ENCODE measurements around the gene HAPLN3. TPM values are rescaled to one million over a fixed set of nuclear protein-coding genes. Genes with fewer than 3 reads are reported as not detected.

HAPLN3 gene
- polyA plus RNA-seq, 1 donor (not counting 4 experiments of a cell fraction or from before 2014, with no cell fraction given) = 1.4 TPM

DNA sequence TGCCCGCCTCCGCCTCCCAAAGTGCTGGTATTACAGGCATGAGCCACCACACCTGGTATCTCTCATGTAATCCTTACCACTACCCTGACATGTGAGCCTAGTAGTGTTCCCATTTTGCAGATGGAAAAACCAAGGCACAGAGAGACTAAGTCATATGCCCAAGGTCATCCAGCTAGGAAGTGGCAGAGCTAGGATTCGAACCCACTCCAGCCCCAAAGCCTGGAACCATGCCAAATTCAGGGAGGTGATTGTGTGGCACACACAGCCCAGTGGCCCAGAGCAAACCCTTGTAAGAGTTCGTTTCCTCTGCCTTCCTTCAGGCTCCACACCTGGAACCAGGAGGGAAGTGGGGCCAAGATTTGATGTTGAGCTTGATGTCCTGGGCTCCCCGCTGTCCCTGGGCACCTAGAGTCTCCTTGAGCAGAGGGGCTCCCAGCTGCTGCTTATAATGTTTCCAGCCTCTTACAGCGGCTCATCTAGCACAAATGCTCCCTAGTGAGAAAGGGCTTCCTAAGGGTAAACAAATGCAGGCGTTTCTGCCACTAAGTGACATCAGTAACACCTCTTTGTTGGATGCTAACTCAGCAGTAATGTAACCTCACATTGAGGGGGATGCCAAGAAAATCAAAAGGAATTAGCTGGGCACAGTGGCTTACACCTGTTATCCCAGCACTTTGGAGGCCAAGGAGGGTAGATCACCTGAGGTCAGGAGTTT lies 3.6 kb downstream of the HAPLN3 start:
- Histone ChIP-seq H4K20me1 (ENCODE audit: control insufficient read depth, extremely low read depth, insufficient read depth, low read length) (no peaks in the 10 kb centered on the region), H2AFZ (ENCODE audit: control insufficient read depth, low read length) (no peak overlapping the region), H3K4me2 (ENCODE audit: control insufficient read depth, extremely low read depth, insufficient read depth, low read depth, low read length) (no peak overlapping the region), H3K9me3 (ENCODE audit: control insufficient read depth, low read depth, low read length) (no peaks in the 10 kb centered on the region), H3K9me1 (ENCODE audit: control insufficient read depth, extremely low read depth, insufficient read depth, low read length) (no peaks in the 10 kb centered on the region), H3K4me3 (ENCODE audit: control insufficient read depth in 2 of 3, extremely low read depth in 1 of 3, insufficient read depth in 2 of 3, low read depth in 1 of 3, low read length in 3 of 3) (no peak overlapping the region), H3K27ac (ENCODE audit: control insufficient read depth, insufficient read depth, low read length) (no peak overlapping the region), H3K9ac (ENCODE audit: control insufficient read depth, extremely low read depth, insufficient read depth, low read length) (no peak overlapping the region), H3K27me3 (ENCODE audit: control insufficient read depth, extremely low read depth, insufficient read depth, low read length) (no peaks in the 10 kb centered on the region), H3K4me1 (ENCODE audit: control insufficient read depth, extremely low read depth, insufficient read depth, low read length) (peaks cover 10% of the 10 kb centered on the region), H3K36me3 (ENCODE audit: control insufficient read depth in 2 of 2, extremely low read depth in 1 of 2, insufficient read depth in 2 of 2, low read length in 2 of 2) (no peaks in the 10 kb centered on the region), H3K79me2 (ENCODE audit: control insufficient read depth, insufficient read depth, low read length) (no peaks in the 10 kb centered on the region)
- no peak for DNase-seq (ENCODE audit: low read depth, low spot score)
- no peak for FAIRE-seq
- dilution Hi-C loops (cut with MboI; ENCODE audit: extremely low pct_ligation_motif_present, low sequenced_read_pairs) = no loop called here
- TF ChIP-seq, protein P1, sequence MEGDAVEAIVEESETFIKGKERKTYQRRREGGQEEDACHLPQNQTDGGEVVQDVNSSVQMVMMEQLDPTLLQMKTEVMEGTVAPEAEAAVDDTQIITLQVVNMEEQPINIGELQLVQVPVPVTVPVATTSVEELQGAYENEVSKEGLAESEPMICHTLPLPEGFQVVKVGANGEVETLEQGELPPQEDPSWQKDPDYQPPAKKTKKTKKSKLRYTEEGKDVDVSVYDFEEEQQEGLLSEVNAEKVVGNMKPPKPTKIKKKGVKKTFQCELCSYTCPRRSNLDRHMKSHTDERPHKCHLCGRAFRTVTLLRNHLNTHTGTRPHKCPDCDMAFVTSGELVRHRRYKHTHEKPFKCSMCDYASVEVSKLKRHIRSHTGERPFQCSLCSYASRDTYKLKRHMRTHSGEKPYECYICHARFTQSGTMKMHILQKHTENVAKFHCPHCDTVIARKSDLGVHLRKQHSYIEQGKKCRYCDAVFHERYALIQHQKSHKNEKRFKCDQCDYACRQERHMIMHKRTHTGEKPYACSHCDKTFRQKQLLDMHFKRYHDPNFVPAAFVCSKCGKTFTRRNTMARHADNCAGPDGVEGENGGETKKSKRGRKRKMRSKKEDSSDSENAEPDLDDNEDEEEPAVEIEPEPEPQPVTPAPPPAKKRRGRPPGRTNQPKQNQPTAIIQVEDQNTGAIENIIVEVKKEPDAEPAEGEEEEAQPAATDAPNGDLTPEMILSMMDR (optimal IDR thresholded peaks at IDR 0.05 in 1 of 3, IDR thresholded peaks at IDR 0.05 in 1 of 3, conservative IDR thresholded peaks at IDR 0.05 in 1 of 3; ENCODE audit: extremely low read depth in 1 of 3, insufficient read depth in 2 of 3, low read length in 3 of 3) = no peak
- no peak for TF ChIP-seq EZH2 (IDR thresholded peaks at IDR 0.05; ENCODE audit: low read length)

DNA sequence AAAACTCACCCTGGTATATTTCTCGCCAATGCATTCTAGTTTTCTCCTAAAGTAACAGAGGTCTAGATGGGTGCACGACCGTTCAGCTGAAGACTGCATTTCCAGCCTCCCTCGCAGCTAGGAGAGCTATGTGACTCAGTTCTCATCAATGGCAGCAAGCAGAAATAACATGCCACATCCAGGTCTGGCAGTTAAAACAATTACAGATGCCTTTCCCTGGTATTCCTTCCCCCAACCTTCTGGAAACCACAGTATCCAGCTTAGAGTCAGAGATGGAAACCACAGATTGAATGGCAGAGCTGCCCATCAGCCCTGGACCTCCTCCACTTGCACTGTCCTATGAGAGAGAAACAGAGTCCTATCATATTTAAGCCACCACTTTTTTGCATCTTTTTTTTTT lies 4.8 kb downstream of the HAPLN3 start:
- no peak for FAIRE-seq
- dilution Hi-C loops (cut with MboI; ENCODE audit: extremely low pct_ligation_motif_present, low sequenced_read_pairs) = no loop called here
- no peak for DNase-seq (ENCODE audit: low read depth, low spot score)

More for the DNA sequence above, 4.8 kb downstream of the HAPLN3 start:
- H3K9me3 ChIP-seq (ENCODE audit: control insufficient read depth, low read depth, low read length) = no peaks in the 10 kb centered on the region
- peaks cover 10% of the 10 kb centered on the region for H3K4me1 ChIP-seq (ENCODE audit: control insufficient read depth, extremely low read depth, insufficient read depth, low read length)
- no peaks in the 10 kb centered on the region for H3K27me3 ChIP-seq (ENCODE audit: control insufficient read depth, extremely low read depth, insufficient read depth, low read length)
- H3K36me3 ChIP-seq (ENCODE audit: control insufficient read depth in 2 of 2, extremely low read depth in 1 of 2, insufficient read depth in 2 of 2, low read length in 2 of 2) = no peaks in the 10 kb centered on the region
- no peak overlapping the region for H3K4me3 ChIP-seq (ENCODE audit: control insufficient read depth in 2 of 3, extremely low read depth in 1 of 3, insufficient read depth in 2 of 3, low read depth in 1 of 3, low read length in 3 of 3)
- no peak overlapping the region for H3K27ac ChIP-seq (ENCODE audit: control insufficient read depth, insufficient read depth, low read length)
- H3K79me2 ChIP-seq (ENCODE audit: control insufficient read depth, insufficient read depth, low read length) = no peaks in the 10 kb centered on the region
- H4K20me1 ChIP-seq (ENCODE audit: control insufficient read depth, extremely low read depth, insufficient read depth, low read length) = no peaks in the 10 kb centered on the region
- no peak overlapping the region for H3K4me2 ChIP-seq (ENCODE audit: control insufficient read depth, extremely low read depth, insufficient read depth, low read depth, low read length)
- H3K9me1 ChIP-seq (ENCODE audit: control insufficient read depth, extremely low read depth, insufficient read depth, low read length) = no peaks in the 10 kb centered on the region
- TF ChIP-seq EZH2 (IDR thresholded peaks at IDR 0.05; ENCODE audit: low read length) = no peak
- TF ChIP-seq, protein P1 (optimal IDR thresholded peaks at IDR 0.05 in 1 of 3, IDR thresholded peaks at IDR 0.05 in 1 of 3, conservative IDR thresholded peaks at IDR 0.05 in 1 of 3; ENCODE audit: extremely low read depth in 1 of 3, insufficient read depth in 2 of 3, low read length in 3 of 3) = no peak
- no peak overlapping the region for H3K9ac ChIP-seq (ENCODE audit: control insufficient read depth, extremely low read depth, insufficient read depth, low read length)
- no peak overlapping the region for H2AFZ ChIP-seq (ENCODE audit: control insufficient read depth, low read length)
